ENCODE measurements around the gene CSNK2A1.
A peak's percentile ranks its signal among the peaks of the same experiment; 100 is the strongest.

CSNK2A1 gene

GRCh38 chr20:430091-430999 lies 113.2 kb downstream of the CSNK2A1 start:
- DNase-seq: no peak
- ATAC-seq: no peak

- DNase-seq (no peak), ATAC-seq (no peak)
These were observed 114.9 kb downstream of the CSNK2A1 start for GRCh38 chr20:428658-429200.

GRCh38 chr20:427849-428657 lies 115.5 kb downstream of the CSNK2A1 start:
- no peak for DNase-seq
- no peak for ATAC-seq

GRCh38 chr20:427401-427800 lies 116.2 kb downstream of the CSNK2A1 start:
- no peak for DNase-seq
- ATAC-seq: peak; percentile 42

- no peak for ATAC-seq
These were observed 117.0 kb downstream of the CSNK2A1 start for GRCh38 chr20:426566-426965.

More at GRCh38 chr20:426566-426965, 117.0 kb downstream of the CSNK2A1 start:
- DNase-seq: no peak

All from stimulated activated naive CD8-positive, alpha-beta T cell treated with anti-CD3 and anti-CD28 coated beads, Interleukin-15, Interleukin-2, amounts not matched to agents 100 U/mL and 50 U/mL, for 24 hours (primary cell).